ENCODE data around the gene BCL3.

GRCh38 chr19:44777715-44778347, 29.3 kb downstream of the BCL3 start, which contains the start of gene CBLC:
- TF ChIP-seq RAD21 (IDR thresholded peaks at IDR 0.05; ENCODE audit: low read length) (no peak), CTCF (conservative IDR thresholded peaks at IDR 0.05; ENCODE audit: low read depth, low read length) (no peak), MAZ (IDR thresholded peaks at IDR 0.05; ENCODE audit: borderline replicate concordance, low read depth, low read length) (no peak), USF2 (IDR thresholded peaks at IDR 0.05; ENCODE audit: low read depth, low read length) (no peak), POLR2A (IDR thresholded peaks at IDR 0.05; ENCODE audit: low read depth, low read length) (no peak)
- TF ChIP-seq, protein P1, sequence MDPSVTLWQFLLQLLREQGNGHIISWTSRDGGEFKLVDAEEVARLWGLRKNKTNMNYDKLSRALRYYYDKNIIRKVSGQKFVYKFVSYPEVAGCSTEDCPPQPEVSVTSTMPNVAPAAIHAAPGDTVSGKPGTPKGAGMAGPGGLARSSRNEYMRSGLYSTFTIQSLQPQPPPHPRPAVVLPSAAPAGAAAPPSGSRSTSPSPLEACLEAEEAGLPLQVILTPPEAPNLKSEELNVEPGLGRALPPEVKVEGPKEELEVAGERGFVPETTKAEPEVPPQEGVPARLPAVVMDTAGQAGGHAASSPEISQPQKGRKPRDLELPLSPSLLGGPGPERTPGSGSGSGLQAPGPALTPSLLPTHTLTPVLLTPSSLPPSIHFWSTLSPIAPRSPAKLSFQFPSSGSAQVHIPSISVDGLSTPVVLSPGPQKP (IDR thresholded peaks at IDR 0.05; ENCODE audit: borderline replicate concordance, low read depth, low read length): no peak
